HG03460 (cell line): ENCODE results near the gene STIM1.

Experiments used
- ATAC-seq: cut with Tn5 transposase; IDR thresholded peaks from one replicate; pipeline ENCODE4 v1.9.1; 2021; ENCODE audit not compliant: unreplicated experiment

STIM1 gene

GRCh38 chr11:3909901-3910300 is 54.4 kb downstream of the STIM1 start:
- ATAC-seq, result no peak

GRCh38 chr11:3911908-3912505 is 56.5 kb downstream of the STIM1 start:
- no peak for ATAC-seq

GRCh38 chr11:3913921-3914320 is 58.5 kb downstream of the STIM1 start:
- ATAC-seq, result no peak

- ATAC-seq, result no peak
Observed at GRCh38 chr11:3914805-3915204, 59.3 kb downstream of the STIM1 start.

DNA sequence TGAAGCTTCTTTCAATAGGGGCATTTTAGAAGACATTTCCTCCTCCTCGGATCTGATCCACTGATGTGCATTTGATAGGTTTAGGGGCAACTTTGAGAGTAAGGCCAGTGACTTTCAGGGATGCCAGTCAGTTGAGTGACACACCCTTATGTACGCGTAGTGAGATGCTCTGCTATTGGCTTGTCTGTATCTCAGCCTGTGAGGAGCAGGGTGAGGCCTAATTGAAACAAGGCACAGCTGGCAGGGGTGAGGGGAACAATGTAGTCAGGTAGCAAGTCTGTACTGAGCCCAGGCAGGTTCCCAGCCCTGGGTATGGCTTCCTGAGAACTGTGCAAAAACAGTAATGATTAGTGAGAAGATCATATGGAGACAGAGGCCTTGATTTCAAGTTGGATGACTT is 61.5 kb downstream of the STIM1 start:
- no peak for ATAC-seq

DNA sequence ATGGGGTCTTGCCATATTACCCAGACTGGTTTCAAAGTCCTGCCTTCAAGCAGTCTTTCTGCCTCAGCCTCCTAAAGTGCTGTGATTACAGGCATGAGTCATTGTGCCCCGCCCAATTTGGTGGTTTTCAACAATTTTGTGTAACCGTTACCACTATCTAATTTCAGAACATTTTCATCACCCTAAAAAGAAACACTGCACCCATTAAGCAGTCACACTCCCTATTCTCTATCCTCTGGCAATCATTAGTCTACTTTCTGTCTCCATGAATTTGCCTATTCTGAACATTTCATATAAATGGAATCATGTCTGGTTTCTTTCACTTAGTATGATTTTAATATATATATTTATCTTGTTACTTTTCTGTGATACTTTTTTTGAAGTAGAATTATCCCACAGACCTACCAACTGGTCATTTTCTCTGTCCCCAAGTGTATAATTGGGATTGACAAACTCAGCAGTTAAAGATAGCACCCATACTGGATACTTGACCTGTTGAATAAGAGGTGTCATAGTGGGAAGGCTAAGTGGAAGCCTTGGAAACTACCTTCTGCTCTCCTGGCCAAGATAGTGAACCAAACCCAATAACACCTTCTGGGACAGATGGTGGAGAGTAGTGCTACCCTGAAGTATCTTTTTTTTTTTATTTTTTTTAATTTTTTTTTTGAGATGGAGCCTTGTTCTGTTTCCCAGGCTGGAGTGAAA is 64.8 kb downstream of the STIM1 start:
- peak; percentile 69 for ATAC-seq

GRCh38 chr11:3922056-3922455 is 66.6 kb downstream of the STIM1 start:
- ATAC-seq, result no peak

DNA sequence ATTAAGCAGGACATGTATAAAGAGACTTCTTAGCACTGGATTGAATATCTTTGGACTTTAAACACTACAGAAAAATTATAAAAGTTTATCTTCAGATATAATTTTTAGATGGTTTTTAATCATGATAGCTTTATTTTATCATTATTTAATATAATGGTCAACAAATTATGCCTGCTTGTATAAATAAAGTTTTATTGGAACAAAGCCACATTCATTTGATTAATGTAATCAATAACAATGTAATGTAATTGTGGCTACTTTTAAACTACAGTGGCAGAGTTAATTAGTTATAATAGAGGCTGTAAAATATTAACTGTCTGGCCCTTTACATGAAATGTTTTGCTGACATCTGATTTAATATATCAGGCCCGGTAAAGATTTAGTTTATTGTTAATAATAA is 70.0 kb downstream of the STIM1 start:
- no peak for ATAC-seq

DNA sequence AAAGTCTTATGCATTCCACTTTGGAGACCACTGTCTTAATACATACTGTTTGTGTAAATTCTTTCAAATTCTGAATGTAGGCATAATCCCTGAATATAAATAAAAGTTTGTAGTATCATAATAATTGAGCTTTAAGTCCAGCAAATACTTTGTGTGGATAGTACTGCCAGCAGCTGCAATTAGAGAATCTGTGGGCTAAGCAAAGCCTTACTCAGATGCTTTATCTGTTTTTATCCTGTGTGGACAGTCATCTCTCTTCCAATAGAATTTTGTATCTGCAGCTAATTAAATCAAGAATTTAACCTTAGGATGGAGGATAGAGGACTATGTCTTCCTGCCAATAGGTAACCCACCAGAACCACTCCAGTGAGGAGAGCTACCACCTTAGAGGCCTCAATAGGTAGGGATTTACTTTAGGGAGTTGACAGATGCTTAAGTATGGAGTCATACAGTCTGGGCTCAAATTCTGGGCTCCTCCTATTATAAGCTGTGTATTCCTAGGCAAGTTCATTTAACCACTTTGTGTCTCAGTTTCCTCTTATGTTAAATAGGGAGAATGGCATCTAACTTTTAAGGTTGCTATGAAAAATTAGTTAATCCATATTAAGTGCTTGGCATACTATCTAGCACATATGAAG is 71.1 kb downstream of the STIM1 start:
- ATAC-seq, result no peak

DNA sequence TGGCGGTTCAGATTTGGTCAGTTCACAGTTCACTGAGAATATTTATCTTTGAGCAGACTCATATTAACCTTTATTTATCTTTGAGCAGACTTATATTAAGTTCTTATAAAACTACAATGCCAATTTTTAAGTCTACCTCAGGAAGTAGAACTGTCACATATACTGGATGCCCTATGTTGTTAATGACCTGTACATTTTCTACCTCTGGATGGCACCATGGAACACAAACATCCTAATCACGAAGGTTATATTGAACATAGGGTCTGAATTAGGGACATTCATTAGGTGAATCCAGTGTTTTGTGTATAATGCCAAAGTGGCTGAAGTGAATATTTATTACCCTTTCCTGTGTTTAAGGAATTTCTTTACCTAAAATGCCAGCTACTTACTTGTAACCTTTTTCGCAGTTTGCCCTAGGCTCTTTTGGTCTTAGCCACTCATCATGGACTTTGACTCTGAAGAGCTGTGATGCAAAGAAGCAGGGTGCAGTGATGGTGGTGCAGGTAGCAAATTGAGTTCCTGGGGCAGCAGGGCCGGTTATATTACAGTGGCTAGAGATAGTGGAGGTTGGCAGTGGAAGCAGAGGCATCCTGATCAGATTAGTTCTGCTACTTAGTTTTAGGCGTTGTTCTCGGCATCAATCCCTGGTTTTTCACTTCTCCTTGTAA is 71.8 kb downstream of the STIM1 start:
- no peak for ATAC-seq

GRCh38 chr11:3929232-3929631 is 73.8 kb downstream of the STIM1 start:
- ATAC-seq, result no peak

DNA sequence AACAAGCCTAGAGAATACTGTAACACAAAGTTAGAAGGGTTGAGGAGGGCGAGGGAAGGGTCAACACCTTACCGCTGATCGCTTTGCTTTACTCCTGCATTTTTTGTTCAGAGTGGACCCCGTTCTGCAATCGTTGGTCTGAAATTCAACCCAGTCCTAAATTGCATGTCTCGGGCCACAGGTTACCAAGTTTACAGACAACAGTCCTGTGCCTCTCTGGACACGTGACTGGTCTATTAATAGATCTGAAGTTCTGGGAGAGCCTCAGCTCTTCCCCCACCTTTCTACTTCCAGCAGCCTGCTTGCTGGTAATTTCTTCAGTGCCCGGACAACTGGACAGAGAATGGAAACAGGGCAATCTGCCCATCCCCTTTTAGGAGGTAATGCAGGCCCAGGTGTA is 74.2 kb downstream of the STIM1 start:
- no peak for ATAC-seq

DNA sequence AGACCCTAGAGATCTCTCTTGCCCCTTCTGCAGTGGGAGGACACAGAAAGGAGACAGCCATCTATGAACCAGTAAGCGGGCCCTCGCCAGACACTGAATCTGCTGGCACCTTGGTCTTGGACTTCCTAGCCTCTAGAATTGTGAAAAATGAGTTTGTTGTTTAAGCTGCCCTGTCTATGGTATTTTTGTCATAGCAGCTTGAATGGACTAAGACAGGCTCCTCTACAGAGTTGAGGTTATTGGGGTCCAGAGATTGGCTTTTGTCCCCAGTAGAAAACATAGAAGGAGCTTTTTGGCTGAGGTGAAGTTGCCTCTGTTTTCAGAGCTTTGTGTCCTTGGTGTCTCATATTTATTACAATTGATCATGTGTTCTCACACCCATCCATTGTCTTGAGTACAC is 77.2 kb downstream of the STIM1 start:
- no peak for ATAC-seq

DNA sequence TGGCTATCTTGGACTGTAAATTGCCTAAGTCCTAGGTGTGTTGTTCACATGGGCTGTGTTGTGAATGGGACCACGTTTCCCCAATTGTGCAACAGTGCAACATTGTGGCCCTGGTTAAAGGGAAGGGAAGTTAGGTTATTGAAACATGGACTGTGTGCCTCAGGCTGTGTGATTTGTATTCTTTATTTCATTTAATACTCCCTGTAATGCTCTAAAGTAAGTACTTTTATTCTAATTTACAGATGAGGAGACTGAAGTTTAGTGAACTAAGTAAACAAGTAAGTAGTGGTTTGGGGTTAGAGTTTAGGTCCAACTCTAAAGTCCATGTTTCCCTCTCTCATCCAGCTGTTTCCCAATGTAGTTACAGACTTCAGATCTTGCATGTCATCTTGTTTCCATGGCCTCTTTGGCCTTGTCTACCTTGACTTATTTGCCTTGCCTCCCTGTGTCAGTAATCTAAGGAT is 77.7 kb downstream of the STIM1 start:
- no peak for ATAC-seq

- no peak for ATAC-seq
Observed at GRCh38 chr11:3934658-3935057, 79.2 kb downstream of the STIM1 start.

GRCh38 chr11:3936517-3936916 is 81.1 kb downstream of the STIM1 start:
- no peak for ATAC-seq

GRCh38 chr11:3939211-3939610 is 83.7 kb downstream of the STIM1 start:
- ATAC-seq, result no peak

GRCh38 chr11:3939651-3940190 is 84.3 kb downstream of the STIM1 start:
- no peak for ATAC-seq

GRCh38 chr11:3942160-3942955 is 86.9 kb downstream of the STIM1 start:
- peak; percentile 39 for ATAC-seq

DNA sequence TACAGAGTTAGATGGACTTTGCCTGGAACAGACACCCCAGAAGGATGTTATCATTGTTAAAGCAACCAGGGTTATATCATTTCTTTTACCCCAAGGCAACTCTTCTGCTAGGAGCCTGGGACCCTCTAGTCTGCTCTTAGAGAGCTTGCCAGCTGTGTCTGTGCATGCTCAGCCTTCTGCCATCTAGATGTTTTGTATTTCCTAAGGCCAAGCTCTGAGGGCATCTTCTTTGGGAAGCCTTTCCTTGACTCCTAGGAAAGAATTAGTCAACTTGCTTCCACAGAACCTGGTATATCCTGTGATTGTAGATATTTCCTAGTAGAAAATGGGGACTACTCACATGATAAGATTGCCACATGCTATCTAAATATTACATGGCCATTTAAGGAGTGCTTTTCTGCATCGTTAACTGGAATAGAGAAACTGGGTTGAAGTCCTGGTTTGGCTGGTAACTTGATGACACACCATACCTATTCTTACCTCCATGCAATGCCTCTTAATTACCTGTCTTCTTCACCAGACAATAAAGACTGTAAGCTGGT is 87.6 kb downstream of the STIM1 start:
- ATAC-seq, result no peak
